Raji (cell line): ENCODE measurements around the gene DSC3.

Experiments used
- POLR2A ChIP-seq: IDR thresholded peaks from 2 replicates; pipeline ENCODE4 v1.6.1; 2011; ENCODE audit warnings: low read depth, low read length, control low read depth; ENCODE audit not compliant: insufficient read depth

DSC3 gene

DNA sequence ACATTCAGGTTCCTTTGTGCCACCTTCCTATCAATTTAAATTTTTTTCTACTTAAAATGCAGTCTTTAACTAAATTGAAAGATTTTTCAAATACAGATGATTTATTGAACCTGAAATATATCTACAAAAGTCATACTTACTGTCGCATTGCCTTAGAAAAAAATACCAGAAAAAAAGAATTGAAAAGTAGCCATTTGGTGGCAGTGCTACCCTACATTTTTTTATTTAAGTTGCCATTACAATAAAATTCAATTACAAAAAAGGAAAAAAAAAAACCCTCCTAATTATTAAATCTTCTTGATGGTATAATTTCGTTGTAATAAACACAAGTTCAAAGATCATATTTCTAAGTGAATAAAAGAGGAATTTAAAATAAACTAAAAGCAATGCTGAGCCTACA is 43.4 kb downstream of the DSC3 start:
- no peak for TF ChIP-seq POLR2A

DNA sequence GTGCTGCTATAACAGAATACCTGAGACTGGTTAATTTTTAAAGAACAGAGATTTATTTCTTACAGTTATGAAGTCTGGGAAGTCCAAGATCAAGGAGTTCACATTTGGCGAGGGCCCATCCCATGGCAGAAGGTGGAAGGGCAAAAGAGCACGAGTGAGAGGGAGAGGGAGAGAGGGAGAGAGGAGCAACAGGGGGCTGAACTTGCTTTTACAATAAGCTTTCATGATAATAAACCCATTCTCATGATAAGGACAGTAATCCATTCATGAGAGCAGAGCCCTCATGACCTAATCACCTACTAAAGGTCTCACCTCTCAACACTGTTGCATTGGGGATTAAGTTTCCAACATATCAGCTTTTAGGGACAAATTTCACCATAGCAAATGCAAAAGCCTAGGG is 45.3 kb downstream of the DSC3 start:
- no peak for TF ChIP-seq POLR2A

DNA sequence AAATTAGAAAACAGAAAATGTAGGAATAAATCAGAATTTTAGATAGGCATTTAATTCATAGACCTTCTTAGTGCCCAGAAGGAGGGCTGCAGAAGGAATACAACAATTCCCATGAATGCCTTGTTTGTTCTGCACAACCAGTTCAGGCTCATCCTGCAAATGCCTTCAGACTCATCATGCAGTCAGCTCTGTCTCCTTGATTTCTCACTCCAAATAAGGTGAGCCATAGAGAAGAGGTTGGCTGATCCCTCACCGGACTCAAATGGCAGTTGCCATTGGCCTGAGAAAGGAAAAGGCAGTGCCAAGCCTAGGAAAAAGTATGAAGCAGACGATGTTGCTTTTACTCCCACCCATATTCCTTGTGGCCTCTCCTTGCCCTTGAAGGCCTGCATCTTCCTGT is 50.3 kb downstream of the DSC3 start:
- no peak for TF ChIP-seq POLR2A

GRCh38 chr18:30991397-30991796 is 51.1 kb downstream of the DSC3 start:
- TF ChIP-seq POLR2A = no peak

- no peak for TF ChIP-seq POLR2A
Measured at GRCh38 chr18:30989141-30989540, 53.4 kb downstream of the DSC3 start.

DNA sequence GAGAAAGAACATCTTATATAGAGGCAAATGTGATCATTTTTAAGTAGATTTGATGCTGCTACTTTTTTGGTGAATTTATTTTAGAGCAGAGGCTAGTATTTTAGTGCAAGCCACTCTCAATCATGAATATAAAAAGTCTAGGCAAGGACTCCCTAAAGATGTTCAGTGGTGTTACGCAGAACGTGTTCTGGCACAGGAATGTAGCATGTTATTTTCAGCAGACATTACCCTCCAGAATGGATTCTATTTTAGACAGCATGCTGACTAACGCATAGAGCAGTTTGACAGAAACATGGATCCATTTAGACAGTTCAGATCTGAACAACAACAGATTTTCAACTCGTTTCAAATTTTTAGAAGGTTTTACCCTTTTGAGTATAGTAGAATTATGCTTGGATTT is 54.1 kb downstream of the DSC3 start:
- no peak for TF ChIP-seq POLR2A

- TF ChIP-seq POLR2A = no peak
Measured at GRCh38 chr18:30987467-30988241, 54.9 kb downstream of the DSC3 start.

GRCh38 chr18:30985753-30986152 is 56.8 kb downstream of the DSC3 start:
- no peak for TF ChIP-seq POLR2A

- TF ChIP-seq POLR2A = no peak
Measured at GRCh38 chr18:30982285-30982992, 60.1 kb downstream of the DSC3 start.

GRCh38 chr18:30971338-30971956 is 71.1 kb downstream of the DSC3 start:
- TF ChIP-seq POLR2A = no peak

- no peak for TF ChIP-seq POLR2A
Measured at GRCh38 chr18:30970196-30970816, 72.2 kb downstream of the DSC3 start.

DNA sequence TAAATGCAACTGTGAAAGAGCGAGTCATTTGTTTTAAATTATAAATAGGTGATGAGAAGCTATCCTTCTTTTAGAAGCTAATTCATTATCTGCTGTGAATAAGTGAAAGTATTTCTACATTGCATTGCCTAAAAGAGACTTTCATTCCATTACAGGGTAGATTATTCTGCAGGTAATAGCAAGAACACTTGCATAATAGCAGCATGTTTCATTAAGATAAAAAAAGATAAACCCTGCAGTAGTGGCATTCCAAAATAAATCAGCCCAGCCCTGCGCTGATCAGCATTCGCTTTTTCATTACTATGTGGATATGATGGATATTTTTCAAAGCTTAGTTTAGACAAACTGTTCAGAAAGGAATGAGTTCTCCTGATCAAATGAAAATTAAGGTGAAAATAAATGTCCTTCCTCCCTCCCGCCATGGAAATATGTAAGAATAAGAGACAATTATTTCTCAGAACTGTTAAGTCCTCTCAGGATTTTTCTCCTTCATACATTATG is 72.8 kb downstream of the DSC3 start:
- TF ChIP-seq POLR2A = no peak

- TF ChIP-seq POLR2A = no peak
Measured at GRCh38 chr18:30967701-30968100, 74.8 kb downstream of the DSC3 start.

DNA sequence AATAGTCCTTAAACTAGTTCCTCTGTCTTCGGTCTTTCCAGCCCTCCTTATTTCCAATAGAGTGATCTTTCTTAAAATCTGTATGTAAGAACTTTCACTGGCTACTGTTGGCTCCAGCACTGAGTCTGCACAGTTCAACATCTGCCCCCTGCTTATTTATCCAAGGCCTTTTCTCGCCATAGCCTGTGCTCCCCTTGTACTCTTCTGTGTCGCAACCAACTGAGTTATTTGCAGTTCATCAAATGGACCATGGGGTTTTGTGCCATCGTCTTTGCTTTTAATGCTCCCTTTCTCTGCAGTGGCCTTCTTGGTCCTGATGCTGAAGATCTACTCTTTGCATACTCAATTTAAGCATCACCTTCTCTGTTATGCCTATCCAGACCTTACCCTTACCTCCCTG is 77.3 kb downstream of the DSC3 start:
- TF ChIP-seq POLR2A = no peak

DNA sequence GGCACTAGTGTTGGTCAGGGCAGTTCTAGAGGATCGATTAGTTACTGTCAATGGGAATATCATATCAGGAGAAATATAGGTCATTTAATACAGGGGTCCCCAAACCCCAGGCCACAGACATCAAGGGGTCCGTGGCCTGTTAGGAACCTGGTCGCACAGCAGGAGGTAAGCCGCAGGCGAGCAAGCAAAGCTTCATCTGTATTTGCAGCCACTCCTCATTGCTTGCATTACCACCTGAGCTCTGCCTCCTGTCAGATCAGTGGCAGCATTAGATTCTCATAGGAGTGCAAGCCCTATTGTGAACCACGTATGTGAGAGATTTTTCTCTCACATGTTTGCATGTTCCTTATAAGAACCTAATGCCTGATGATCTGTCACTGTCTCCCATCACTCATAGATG is 81.9 kb downstream of the DSC3 start:
- no peak for TF ChIP-seq POLR2A
